NCI-H69 (cell line): ENCODE data around the gene BBLN.

Experiments
- DNase-seq: peaks from one replicate; lab custom pipeline; 2025; lab: John Stamatoyannopoulos, UW

Gene BBLN

DNA sequence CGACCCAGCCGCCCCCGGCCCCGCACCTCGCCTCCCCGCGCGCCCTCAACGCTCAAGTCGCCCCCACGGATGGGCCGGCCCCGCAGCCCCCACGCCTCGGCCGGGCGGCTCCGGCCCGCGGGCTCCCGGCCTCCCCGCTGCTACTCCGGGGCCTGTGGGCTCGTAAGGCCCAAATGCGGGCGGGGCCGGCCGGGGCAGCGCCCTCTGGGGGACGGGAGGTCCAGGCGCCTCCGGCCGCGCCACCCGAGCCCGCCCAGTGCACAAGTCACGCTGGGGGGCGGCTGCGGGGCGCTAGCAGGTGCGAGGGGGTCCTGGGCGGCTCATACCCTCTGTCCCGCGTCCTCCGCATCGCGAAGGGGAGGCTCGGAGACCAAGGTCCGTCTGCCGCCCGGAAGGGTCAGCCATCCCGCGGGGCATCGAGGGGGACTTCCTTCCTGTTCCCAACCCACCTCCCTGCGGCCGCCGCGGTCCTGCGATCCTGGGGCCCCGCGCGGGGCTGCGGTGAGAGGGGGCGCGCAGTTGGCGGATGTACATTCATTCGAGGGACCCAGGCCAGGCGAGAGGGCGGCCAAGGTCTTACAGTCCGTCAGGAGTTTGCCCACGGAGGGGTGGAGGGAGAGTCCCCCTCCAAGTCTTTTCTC, 31.5 kb downstream of the BBLN start, which contains the start of gene CIZ1:
TSS of gene CIZ1 (minus strand) at position 167 of the 641 bp plus-strand sequence. CDS start 715 bp downstream, outside the sequence.
- DNase-seq, result peak; percentile 91

DNA sequence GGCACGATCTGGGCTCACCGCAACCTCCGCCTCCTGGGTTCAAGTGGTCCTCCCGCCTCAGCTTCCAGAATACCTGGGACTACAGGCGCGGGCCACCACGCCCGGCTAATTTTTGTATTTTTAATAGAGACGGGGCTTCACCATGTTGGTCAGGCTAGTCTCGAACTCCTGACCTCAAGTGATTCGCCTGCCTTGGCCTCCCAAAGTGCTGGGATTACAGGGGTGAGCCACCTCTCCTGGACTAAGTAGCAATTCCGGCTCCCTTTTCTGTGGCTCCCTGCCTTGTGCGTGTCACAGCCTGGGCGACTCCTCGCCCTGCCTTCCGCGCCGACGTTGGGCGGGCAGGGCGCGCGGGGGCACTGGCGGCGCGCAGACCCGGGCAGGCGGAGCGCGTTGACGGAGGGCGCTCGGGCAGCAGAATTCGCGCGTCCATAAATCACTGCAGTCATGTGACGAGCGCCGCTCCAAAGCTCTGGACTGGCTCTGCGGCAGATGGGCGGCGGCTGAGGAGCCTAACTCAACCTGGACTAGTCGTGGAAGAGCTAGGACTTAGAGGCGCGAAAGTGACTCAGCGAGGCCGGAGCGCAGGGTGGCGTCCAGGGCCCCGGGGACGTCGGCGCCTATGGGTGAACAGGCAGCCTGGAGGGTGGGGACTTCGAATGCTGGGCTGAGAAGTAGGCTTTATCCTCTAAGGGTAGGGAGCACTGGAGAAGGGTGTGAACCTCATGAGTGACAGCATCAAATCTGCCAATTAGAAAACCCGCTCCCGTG, 32.7 kb downstream of the BBLN start:
- peak; percentile 98 for DNase-seq

DNA sequence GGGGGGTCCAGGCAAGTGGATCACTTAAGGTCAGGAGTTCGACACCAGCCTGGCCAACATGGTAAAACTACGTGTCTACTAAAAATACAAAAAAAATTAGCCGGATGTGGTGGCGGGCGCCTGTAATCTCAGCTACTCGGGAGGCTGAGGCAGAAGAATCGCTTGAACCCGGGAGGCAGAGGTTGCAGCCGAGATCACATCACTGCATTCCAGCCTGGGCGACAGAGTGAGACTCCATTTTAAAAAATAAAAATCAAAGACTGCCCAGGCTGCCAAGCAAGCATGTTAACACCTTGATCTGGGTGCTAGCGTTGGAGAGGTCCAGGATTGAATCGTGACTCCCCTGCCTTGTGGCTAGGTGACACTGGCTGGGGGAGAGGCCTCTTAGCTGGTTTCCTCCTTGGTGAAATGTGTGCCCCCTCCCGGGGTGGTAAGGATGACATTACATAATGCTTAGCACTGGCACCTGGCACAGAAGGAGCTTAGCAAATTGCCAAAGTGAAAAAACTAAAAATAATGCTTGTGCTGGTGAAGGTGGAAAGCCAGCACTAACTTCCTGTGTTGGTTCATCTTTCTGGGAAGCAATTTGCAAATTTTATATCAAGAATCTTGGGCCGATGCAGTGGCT, 33.5 kb downstream of the BBLN start:
- no peak for DNase-seq

DNA sequence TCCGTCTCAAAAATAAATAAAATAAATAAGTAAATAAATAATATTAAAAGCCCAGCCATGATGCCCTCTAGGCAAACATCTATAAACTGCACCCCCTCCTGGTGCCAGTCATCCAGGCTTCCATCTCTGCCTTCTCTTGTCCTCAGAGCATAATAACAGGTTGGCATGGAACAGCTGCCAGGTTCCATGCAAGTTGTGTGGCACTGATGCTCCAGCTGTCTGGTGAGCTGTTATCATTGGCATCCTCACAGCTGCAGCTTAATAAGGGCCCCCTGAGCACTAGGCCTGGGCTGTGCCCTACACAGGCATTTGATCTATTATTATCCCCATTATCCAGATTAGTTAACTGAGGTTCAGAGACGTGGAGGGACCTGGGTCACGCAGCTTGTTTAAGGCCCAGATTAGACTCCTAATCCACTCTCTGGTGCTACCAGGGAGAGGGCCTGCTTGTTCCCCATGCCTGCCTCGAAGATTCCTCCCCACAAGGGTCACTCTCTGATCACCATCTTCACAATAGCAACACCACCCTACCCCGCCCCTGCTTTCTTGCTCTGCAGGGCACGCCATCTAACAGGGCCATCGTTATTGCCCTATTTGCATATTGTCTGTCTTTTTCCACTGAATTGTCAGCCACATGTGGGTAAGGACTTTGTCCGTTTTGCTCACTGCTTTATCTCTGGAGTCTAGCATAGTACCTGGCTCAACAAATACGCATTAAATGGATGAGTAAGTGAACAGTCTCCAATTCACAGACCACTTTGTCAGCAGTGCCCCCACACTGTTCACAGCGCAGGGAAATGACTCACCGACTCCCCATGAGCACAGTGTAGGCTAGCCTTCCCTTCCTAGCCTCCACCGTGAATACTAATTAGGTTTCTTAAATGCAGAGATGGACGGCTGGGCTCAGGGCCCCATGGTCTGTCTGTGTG, 41.6 kb downstream of the BBLN start:
- DNase-seq, result peak; percentile 54

DNA sequence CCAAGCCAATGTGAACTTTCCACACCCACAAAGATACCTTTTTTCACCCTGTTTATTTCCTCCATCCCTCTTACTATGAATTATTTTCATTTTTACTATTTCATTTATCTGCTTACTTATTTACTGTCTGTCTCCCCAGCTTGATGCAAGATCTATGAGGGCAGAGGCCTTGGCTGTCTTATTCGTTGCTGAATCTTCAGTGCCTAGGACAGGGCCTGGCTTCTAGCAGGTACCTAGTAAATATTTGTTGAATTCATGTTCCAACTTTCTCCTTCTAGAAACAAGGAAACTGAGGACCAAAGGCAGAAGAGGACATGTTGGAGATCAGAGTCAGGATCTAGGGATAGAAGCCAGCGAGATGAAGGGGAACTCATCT, 42.6 kb downstream of the BBLN start:
- no peak for DNase-seq

DNA sequence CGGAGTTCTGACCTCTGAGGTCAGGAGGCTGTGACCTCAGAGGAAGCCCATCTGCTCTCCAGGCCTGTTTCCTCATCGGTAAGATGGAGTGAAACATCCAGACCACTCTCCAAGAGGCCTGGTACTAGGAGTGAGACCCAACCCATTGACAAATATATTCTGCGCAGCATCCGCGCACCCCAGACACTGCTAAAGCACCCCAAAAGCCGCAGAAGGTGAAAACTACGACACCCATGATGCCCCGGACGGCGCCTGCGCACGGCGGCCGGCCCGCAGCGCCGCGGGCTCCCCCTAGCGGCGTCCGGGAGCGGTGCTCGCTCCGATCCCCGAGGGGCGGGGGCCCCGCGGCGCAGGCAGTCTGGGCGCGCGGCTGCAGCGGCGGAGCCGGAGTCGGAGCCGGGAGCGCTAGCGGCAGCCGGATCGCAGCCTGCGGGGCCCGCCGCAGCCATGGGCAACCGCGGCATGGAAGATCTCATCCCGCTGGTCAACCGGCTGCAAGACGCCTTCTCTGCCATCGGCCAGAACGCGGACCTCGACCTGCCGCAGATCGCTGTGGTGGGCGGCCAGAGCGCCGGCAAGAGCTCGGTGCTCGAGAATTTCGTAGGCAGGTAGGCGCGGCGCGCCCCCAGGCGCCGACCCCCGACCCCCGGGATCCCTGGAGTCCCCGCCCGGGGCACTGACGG, 43.1 kb downstream of the BBLN start, which contains the start of gene DNM1:
TSS of gene DNM1 (plus strand) at position 356 of the 683 bp plus-strand sequence. CDS start at position 448, 92 bp downstream.
- DNase-seq, result peak; percentile 85

DNA sequence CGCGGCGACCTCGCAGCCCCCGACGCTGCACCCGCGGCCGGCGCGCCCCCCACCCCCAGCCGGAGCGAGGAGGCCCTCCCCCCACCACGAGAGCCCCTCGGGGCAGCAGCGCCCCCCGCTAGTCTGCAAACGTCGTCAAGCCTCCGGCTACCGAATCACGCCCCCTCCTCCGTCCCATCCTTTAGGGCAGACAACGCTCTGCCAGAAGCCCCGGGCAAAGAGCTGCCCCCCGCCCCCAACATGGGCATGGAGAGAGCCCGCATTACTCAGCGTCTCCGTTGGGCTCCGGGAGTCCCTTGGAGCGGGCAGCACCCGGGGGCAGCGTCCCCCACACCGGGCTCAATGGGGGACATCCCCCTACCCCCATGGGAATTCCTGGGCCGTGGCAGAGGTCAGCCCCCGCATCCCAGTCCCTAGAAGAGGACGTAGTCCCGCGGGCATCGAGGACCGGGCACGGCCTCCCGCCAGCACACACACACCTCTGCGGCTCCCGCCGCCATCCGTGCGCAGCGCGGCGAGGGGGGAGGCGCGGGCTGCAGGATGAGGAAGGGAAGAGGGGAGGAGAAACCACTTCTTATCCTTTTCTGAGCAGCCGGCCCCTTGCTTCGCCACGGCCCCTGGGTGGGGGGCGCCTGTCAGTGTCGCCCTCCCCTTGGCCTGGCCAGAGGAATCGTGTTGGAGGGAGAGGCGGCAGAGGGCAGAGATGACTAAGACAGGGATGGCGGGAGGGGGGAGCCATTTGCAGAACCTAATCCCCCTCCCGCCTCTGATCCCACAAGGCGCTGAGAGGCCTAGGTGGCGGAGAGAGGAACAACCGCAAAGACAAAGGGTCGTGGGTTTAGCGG, 43.9 kb downstream of the BBLN start:
- peak; percentile 74 for DNase-seq

DNA sequence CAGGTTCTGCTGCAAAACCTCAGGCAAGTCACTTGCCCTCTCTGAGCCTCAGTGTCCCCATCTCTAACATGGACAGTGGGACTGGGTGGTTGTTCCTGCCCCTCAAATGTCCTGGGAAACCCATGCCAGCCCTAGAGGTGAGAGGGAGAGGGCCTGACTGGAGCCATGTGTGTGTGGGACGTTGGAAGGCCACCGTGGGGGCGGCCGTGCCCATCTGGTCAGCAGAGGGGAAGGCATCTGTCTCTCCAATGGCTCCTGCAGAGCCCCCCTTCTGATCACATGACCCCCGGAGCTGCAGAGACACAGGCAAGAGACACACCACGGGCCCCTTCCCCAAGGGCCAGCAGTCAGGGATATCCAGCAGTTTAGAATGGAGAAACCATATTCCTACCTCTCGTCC, 44.8 kb downstream of the BBLN start:
- DNase-seq, result no peak

DNA sequence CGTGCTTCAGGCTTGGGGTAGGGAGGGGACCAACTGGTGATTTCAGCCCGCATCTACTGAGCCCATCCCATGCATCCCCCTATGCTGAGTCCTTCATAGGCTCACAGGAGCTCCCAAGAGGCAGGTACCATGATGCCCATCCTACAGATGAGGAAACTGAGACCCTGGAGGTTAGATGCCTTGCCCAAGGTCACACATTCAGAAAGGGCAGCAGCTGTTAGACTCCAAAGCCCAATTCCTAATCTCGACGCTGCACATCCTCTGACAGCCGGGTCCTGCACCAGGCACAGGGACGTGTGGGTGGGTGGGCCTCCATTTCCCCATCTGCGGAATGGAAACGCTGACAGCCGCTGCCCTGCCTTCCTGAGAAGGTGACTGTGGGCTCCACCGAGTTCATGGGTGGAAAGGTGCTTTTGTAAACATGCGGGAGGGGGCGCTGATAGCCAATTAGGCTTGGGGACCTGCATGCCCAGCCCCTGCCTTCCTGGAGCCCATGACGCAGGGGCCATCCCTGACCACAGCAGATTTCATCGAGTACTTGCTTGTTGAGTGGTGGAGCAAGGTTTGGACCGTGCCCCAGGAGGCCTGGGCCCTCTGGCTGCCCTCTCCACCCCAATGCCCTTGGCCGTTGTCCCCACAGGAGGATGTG, 45.4 kb downstream of the BBLN start:
- DNase-seq, result no peak

DNA sequence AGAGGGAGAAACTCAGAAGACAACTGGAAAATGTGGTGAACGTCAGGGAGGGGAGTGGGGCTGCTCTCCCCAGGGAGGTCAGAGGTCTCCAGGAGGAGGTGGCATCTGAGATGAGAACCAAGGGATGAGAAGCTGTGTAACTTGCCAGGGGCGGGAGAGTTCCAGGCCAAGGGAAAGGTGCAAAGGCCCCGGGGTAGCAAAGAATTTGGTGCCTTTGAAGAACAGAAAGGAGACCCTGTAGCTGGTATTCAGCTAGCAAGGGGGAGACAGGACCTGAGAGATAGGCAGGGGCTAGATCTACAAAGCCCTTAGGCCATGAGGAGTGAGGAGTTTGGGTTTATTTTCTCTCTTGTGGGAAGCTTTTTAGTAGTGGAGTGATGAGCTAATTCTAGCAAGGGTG, 46.4 kb downstream of the BBLN start:
- no peak for DNase-seq

DNA sequence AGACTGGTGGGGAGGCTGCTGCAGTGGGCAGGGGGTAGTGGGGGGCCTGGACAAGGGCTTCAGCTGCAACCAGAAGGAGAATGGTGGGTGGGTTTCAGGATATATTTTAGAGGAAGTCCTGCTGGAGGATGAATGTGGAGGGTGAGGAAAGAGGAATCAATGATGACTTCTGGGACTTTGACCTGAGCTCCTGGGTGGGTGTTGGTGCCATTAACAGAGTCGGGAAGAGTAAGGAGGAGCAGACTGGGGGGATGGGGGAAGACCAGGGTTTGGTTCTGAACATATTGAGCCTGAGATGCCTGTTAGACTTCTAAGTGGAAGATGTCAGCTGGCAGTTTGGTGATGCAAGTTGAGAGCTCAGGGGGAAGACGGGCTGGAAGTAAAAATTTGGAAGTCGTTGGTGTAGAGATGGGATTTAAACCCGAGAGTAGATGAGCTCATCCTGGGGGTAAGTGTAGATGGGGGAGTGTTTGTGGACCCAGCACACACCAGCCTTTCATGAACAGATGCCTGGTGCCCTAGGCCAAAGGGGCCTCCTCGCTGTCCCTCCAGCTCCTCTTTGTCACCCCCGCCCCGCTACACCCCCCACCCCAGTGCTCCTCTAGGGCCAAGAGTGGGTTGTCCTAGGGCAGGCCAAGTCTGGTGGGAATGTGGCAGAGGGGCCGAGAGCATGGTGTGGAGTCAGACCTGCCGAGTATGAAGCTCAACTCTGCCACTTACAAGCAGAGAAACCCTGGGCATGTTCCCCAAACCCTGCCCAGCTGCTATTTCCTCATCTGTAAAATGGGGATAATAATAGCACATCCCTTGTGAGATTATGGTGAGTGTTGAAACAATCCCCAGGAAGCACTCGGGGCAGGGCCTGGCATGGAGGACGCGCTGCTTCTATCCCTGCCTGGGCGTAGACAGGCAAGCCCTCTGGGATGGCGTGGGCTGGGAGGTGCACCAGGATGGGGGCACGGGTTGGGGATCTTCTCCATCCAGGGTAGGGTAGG, 47.1 kb downstream of the BBLN start:
- no peak for DNase-seq

DNA sequence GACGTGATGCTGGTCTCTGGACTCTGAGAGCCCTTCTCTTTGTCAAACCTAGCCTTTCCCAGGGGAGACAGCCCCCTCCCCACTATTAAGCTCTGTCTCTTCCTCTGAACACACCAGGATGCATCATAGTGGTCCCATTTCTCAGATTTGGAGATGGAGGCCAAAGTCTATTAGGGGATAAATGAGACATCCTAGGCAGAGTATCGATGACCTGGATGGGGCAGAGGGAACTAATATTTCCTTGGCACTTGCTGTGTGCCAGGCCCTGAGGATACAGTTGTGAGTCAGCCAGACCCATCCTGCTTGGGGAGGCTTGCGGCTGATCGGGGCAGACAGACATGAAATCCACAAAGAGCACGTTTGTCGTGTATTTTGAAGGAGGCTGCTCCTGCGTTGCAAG, 48.3 kb downstream of the BBLN start:
- DNase-seq, result no peak

DNA sequence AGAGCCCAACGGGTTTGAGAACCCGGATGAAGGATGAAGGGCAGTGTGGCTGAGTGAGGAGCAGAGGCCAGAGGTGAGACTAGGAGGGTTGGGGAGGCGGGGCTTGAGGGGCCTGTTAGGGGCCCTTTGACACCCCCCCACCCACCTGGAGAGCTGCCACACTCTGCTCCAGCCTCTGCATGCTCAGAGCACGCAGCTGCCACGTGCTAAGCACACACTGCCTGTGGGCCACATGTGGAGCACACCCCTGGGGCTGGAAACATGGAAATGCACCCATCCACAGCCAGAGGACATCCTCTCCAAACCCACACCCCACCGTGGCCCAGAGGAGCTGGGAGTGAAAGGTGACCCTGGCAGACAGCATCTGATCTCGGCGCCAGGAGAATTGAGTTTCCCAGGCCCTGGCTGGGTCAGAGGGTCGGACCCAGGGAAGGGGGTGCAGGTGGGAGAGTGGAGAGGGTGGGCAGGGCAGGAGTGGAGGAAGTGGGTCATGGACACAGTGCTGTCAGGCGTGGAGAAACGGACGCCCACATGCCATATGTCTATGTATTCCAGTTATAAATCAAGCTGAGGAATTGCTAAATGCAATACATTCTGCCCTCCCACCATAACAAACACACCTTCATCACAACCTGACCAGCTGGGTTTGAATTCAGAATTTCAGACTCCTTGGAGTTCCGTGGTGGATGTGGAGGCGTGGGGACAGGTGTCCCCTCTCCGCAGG, 49.0 kb downstream of the BBLN start:
- DNase-seq, result peak; percentile 72

DNA sequence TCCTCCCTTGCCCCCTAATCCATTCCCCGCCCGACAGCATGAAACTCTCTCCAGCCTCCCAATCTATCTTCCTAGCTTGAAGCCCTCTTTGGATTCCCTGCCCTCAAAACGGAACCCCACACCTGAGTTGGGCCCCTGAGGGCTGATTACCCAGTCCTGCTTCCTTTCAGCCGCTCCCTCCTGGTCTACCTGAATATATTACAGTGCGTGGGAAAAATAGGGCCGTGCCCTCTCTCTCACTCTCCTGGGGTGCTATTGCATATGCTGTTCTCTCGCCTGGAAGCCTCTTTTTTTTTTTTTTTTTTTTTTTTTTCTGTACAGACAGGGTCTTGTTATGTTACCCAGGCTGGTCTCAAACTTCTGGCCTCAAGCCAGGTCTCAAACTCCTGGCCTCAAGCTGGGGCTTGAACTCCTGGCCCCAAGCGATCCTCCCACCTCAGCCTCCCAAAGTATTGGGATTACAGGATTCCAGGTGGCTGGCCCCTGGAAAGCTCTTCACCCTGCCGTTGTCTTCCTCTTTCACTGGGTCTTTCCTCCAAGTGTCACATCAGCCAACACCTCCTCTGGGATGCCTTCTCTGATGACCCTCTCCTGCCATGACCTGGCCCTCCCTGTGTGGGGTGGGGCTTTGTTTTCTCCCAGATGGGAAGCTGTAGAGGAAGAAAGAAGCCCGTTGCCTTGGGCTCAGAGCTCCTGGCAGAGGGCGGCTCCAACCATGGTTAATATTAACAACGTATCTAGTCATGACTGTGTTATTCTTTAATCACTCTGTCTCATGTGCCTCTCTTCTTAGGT, 51.3 kb downstream of the BBLN start:
- DNase-seq, result no peak

DNA sequence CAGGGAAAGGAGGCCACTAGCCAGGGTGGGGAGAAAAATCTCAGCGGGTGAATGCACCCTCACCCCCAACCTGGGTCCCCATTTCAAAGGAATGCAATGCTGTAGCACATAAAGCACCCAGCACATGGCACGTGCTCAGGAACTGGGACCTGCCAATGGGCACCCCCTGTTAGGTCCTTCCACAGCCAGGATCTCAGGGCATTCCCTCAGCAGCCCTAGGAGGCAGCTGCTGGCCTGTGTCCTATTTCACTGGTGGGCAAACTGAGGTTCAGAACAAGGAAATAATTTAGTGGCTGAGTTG, 51.9 kb downstream of the BBLN start:
- DNase-seq, result no peak
